Lower lobe of right lung (tissue), 2 donors: Measurements from ENCODE around the gene BBX. TPM values are rescaled to one million over a fixed set of nuclear protein-coding genes. Genes with fewer than 3 reads are reported as not detected.

Experiments used
- ATAC-seq, 2 donors: fragments of 200-7000 bp; cut with Tn5 transposase; one replicate each; pipeline ENCODE4 v1.9.1; 2020 to 2022; ENCODE audit warnings: mild to moderate bottlenecking in 2 of 2, moderate library complexity in 2 of 2
- DNase-seq: peaks from one replicate; pipeline ENCODE4 v3.0.0-alpha.2; 2020
- H3K27ac ChIP-seq: fragments of 200-600 bp; one replicate; pipeline ENCODE4 v1.8.0; 2022
- H3K27me3 ChIP-seq: fragments of 200-600 bp; one replicate; pipeline ENCODE4 v1.8.0; 2022; ENCODE audit warnings: low read depth
- H3K36me3 ChIP-seq: fragments of 200-600 bp; one replicate; pipeline ENCODE4 v1.8.0; 2022; ENCODE audit warnings: mild to moderate bottlenecking
- H3K4me1 ChIP-seq: fragments of 200-600 bp; one replicate; pipeline ENCODE4 v1.8.0; 2022
- H3K4me3 ChIP-seq: fragments of 200-600 bp; one replicate; pipeline ENCODE4 v1.8.0; 2022; ENCODE audit warnings: mild to moderate bottlenecking
- H3K9me3 ChIP-seq: fragments of 200-600 bp; one replicate; pipeline ENCODE4 v1.8.0; 2022
- intact Hi-C: fragments of 100-400 bp; cut with DNase I; formaldehyde crosslinking; loops from one replicate; pipeline ENCODE4 v1.11.0; 2022
- total RNA-seq: library from RNA; stranded (reverse); fragmentation: NEBNext Ultra II Directional; extraction: Animal tissue kit (Norgen Biotek cat#: 25700); gene quantifications from one replicate; pipeline ENCODE4 v1.2.1, GENCODE V29; 2021
- TF ChIP-seq, protein P1 (sequence below): fragments of 200-600 bp; IDR thresholded peaks from one replicate; pipeline ENCODE4 v1.8.0; 2022; ENCODE audit warnings: antibody characterized with exemption, mild to moderate bottlenecking
- donor health status: DM: no; HTN: yes; CAD: no; lungs with severe emphysema.

The BBX gene
- total RNA-seq, 1 donor from 2014 or later: 58.3 TPM

DNA sequence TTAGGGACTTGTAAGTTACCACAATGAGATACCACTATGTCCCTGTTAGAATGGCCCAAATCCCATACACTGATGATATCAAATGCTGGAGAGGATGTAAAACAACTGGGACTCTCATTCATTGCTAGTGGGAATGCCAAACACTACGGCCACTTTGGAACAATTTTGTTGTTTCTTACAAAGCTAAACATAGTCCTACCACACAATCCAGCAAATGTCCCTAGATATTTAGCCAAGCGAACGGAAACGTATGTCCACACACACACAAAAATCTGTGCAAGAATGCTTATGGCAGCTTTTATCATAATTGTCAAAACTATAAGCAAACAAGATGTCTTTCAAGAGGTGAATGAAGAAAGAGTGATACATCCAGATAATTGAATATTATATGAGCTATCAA, 296.9 kb downstream of the BBX start:
- Histone ChIP-seq H3K36me3 (no peaks in the 10 kb centered on the region), H3K4me1 (no peaks in the 10 kb centered on the region), H3K27ac (no peak overlapping the region), H3K27me3 (peaks cover 6% of the 10 kb centered on the region), H3K9me3 (no peaks in the 10 kb centered on the region), H3K4me3 (no peak overlapping the region)
- intact Hi-C loops: no loop called here
- DNase-seq: no peak
- ATAC-seq: no peak
- TF ChIP-seq, protein P1, sequence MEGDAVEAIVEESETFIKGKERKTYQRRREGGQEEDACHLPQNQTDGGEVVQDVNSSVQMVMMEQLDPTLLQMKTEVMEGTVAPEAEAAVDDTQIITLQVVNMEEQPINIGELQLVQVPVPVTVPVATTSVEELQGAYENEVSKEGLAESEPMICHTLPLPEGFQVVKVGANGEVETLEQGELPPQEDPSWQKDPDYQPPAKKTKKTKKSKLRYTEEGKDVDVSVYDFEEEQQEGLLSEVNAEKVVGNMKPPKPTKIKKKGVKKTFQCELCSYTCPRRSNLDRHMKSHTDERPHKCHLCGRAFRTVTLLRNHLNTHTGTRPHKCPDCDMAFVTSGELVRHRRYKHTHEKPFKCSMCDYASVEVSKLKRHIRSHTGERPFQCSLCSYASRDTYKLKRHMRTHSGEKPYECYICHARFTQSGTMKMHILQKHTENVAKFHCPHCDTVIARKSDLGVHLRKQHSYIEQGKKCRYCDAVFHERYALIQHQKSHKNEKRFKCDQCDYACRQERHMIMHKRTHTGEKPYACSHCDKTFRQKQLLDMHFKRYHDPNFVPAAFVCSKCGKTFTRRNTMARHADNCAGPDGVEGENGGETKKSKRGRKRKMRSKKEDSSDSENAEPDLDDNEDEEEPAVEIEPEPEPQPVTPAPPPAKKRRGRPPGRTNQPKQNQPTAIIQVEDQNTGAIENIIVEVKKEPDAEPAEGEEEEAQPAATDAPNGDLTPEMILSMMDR: no peak

DNA sequence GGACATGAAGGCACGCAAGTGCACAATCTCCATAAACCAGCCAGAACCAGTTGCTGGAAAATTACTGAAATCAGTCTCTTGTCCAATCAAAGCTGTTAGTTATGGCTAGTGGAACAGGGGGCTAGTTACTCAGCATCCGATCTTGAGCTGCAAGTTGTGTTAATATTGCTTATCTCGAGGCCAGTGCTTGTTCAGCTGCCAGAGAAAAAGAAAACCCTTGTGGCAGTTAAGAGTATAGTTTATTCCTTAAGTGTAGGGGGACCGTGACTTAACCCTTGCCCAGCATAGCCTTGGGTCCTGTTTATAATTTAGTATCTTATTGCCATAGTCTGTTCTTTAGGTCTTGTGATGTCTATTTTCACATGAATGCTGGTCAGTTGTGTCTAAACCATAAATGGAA, 299.5 kb downstream of the BBX start:
- H3K4me1 ChIP-seq: no peaks in the 10 kb centered on the region
- H3K36me3 ChIP-seq: no peaks in the 10 kb centered on the region
- intact Hi-C loops: no loop called here
- DNase-seq: no peak
- H3K9me3 ChIP-seq: no peaks in the 10 kb centered on the region
- H3K27me3 ChIP-seq: peaks cover 6% of the 10 kb centered on the region
- no peak for ATAC-seq
- H3K27ac ChIP-seq: no peak overlapping the region
- H3K4me3 ChIP-seq: no peak overlapping the region
- TF ChIP-seq, protein P1: no peak

DNA sequence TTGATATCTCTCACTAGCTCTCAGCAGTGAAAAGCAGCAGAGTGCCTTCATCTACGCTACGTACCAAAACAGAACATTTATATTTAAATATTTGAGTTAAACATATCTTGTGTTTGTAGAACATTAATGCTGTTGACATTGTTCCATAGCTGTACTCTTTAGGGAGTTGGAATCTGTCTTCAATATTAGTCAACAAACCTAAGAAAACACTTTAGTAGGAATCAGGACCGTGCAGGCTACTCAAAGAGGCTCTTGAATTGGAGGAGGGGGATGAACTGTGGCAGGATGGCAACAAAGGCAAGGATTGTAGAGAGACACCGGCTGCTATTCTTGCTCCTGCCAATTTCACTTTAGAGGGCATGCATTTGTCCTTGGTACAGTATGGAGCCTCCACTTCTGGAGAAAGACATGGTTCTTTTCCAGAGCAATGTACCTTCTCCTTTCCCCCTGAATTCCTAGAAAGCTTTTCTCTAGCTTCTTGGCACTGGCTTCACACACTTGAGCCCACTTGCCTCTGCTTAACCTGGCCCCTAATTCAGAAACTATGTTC, 302.1 kb downstream of the BBX start:
- intact Hi-C loops: no loop called here
- Histone ChIP-seq H3K27me3 (peaks cover 2% of the 10 kb centered on the region), H3K27ac (no peak overlapping the region), H3K4me1 (no peaks in the 10 kb centered on the region), H3K4me3 (no peak overlapping the region), H3K9me3 (no peaks in the 10 kb centered on the region), H3K36me3 (no peaks in the 10 kb centered on the region)
- TF ChIP-seq, protein P1: no peak
- ATAC-seq (peak; percentile 55 to 89), DNase-seq (no peak)

DNA sequence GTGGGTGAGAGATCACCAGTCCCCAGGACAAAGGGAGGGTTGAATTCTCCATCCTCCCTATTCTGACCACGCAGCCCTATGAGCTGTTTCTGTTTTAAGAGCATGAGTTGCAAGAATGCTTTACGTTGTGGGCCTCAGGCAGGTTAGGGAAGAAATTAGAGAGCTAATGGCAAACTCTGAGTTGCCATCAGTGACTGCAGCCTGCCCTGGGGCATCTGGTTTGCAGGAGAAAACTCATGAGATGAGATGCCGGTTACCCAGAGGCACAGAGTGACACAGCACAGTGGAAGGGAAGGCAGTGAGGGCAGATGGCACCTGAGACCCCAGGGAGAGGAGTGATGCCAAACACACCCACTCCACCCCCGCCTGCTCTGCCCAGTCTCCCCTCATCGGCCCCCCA, 302.8 kb downstream of the BBX start:
- ATAC-seq (peak; percentile 22 to 31), DNase-seq (no peak)
- intact Hi-C loops: no loop called here
- H3K27ac ChIP-seq: no peak overlapping the region
- no peaks in the 10 kb centered on the region for H3K36me3 ChIP-seq
- H3K9me3 ChIP-seq: no peaks in the 10 kb centered on the region
- no peaks in the 10 kb centered on the region for H3K4me1 ChIP-seq
- TF ChIP-seq, protein P1: no peak
- H3K4me3 ChIP-seq: no peak overlapping the region
- no peaks in the 10 kb centered on the region for H3K27me3 ChIP-seq

DNA sequence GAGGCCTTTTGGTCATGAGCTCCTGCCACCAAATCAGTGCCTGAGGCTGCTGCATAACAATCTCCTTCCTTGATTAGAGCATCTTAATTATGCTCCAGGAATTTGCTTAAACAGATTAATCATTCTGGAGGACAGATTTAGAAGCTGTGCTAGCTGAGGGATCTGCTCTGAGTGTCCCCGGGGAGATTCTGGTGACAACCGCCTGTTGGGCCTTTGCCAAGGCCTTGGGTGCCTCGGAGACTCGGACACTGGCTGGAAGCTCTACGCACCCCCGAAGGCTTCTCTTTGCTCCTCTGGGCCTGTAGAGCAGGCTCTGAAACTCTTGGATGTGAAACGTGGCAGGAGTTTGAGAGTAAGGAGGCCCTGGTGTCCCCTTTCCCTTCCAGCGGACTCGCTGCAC, 304.0 kb downstream of the BBX start:
- no peak overlapping the region for H3K27ac ChIP-seq
- intact Hi-C loops: no loop called here
- H3K4me1 ChIP-seq: no peaks in the 10 kb centered on the region
- TF ChIP-seq, protein P1: no peak
- no peaks in the 10 kb centered on the region for H3K9me3 ChIP-seq
- no peak overlapping the region for H3K4me3 ChIP-seq
- DNase-seq (no peak), ATAC-seq (no peak)
- no peaks in the 10 kb centered on the region for H3K27me3 ChIP-seq
- no peaks in the 10 kb centered on the region for H3K36me3 ChIP-seq

DNA sequence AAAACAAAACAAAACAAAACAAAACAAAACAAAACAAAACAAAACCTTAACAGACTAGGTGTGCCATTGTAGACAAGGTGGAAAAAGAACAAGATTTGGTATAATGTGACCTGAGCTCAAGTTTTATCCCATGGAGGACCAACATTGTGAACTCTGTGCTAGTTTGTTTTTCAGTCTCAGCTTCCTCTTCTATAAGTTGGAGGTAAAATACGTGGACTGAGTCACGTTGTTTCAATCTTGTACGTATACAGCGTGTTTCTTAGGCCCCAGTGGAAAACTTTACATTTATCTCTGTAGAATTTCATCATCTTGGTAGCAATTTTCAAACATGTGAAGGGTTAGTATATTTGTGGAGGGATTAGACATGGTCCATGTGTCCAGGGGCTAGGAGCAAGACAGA, 306.4 kb downstream of the BBX start:
- Histone ChIP-seq H3K9me3 (no peaks in the 10 kb centered on the region), H3K36me3 (no peaks in the 10 kb centered on the region), H3K27ac (no peak overlapping the region), H3K27me3 (no peaks in the 10 kb centered on the region), H3K4me3 (no peak overlapping the region), H3K4me1 (no peaks in the 10 kb centered on the region)
- ATAC-seq: no peak
- TF ChIP-seq, protein P1: no peak
- DNase-seq: no peak
- intact Hi-C loops: no loop called here
